Liver (tissue), 3 donors: ENCODE data around the gene NUP50.

Source experiments
- CTCF ChIP-seq: fragments of 150-350 bp; IDR thresholded peaks from 2 replicates; pipeline ENCODE4 v1.5.1; 2017; ENCODE audit warnings: improper control_type of control experiment, low read depth, low read length; ENCODE audit not compliant: missing input control
- EGR1 ChIP-seq, 2 donors: IDR thresholded peaks; 2 replicates each; pipeline ENCODE4 v1.6.1; 2016 to 2018; ENCODE audit warnings: antibody characterized with exemption in 2 of 2, low read depth in 2 of 2
- GABPA ChIP-seq, 2 donors: IDR thresholded peaks in 1 of 2; conservative IDR thresholded peaks in 1 of 2; 2 replicates each; pipeline ENCODE4 v1.6.1; 2016; ENCODE audit warnings: antibody characterized with exemption in 2 of 2, mild to moderate bottlenecking in 1 of 2, moderate library complexity in 1 of 2
- JUND ChIP-seq, 2 donors: IDR thresholded peaks; 2 replicates each; pipeline ENCODE4 v1.6.1; 2016; ENCODE audit warnings: antibody characterized with exemption in 2 of 2
- MAX ChIP-seq: IDR thresholded peaks from 2 replicates; pipeline ENCODE4 v1.6.1; 2016; ENCODE audit warnings: antibody characterized with exemption
- RAD21 ChIP-seq, 2 donors: IDR thresholded peaks; 2 replicates each; pipeline ENCODE4 v1.6.1; 2016; ENCODE audit warnings: antibody characterized with exemption in 2 of 2, mild to moderate bottlenecking in 2 of 2
- REST ChIP-seq: IDR thresholded peaks from 2 replicates; pipeline ENCODE4 v1.6.1; 2016; ENCODE audit warnings: antibody characterized with exemption, mild to moderate bottlenecking
- SP1 ChIP-seq: IDR thresholded peaks from 2 replicates; pipeline ENCODE4 v1.6.1; 2018; ENCODE audit warnings: antibody characterized with exemption, mild to moderate bottlenecking
- TAF1 ChIP-seq: conservative IDR thresholded peaks from 2 replicates; pipeline ENCODE4 v1.6.1; 2016; ENCODE audit warnings: antibody characterized with exemption, mild to moderate bottlenecking
- YY1 ChIP-seq: IDR thresholded peaks from 2 replicates; pipeline ENCODE4 v1.6.1; 2016; ENCODE audit warnings: antibody characterized with exemption, mild to moderate bottlenecking
- ZBTB33 ChIP-seq: IDR thresholded peaks from 2 replicates; pipeline ENCODE4 v1.6.1; 2016; ENCODE audit warnings: antibody characterized with exemption
- donor health status: healthy.
- donor health status: healthy.

- TF ChIP-seq EGR1 (IDR thresholded peaks at IDR 0.05; ENCODE audit: low read depth in 2 of 2): no peak
- no peak for TF ChIP-seq RAD21 (IDR thresholded peaks at IDR 0.05)
- no peak for TF ChIP-seq CTCF
- TF ChIP-seq MAX: no peak
- TF ChIP-seq TAF1: no peak
- TF ChIP-seq JUND (IDR thresholded peaks at IDR 0.05): no peak
- TF ChIP-seq GABPA (IDR thresholded peaks at IDR 0.05 in 1 of 2, conservative IDR thresholded peaks at IDR 0.05 in 1 of 2): no peak
- TF ChIP-seq ZBTB33: no peak
- no peak for TF ChIP-seq SP1
- TF ChIP-seq REST: no peak
- no peak for TF ChIP-seq YY1
Observed at GRCh38 chr22:45157907-45158306, 5.8 kb upstream of the NUP50 start.
